ENCODE measurements around the gene MTO1.
"Not testable (repeated sequence)": the region's sequence is repeated elsewhere in the genome, so short reads cannot be mapped to it uniquely, and the experiment has no call there.

MTO1 gene

DNA sequence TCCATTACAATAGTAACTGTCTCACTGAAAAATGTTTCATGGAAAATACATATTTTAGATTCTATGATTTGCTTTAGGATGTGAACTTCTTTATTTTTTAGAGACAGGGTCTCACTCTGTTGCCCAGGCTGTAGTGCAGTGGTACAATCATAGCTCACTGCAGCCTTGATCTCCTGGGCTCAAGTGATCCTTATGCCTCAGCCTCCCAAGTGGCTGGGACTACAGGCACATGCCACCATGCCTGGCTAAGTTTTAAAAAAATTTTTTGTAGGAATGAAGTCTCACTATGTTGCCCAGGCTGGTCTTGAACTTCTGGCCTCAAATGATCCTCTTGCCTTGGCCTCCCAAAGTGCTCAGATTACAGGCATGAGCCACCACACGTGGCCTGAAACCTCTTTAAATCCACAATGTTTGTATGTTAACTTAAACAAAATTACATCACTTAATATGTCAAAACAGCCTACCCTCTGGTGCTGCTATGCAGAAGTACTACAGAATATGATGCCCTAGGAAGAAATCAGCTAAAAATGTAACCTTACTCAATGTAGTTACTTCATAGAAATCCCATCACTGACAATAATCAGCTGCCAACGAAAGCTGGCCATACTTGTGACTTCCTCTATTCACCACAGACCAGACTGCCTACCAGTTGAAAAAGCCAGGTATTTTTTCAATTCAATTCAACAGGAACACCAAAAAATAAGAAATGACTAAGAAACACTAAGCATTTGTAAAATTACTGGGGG, 41.7 kb downstream of the MTO1 start:
- DNase-seq = no peak

DNA sequence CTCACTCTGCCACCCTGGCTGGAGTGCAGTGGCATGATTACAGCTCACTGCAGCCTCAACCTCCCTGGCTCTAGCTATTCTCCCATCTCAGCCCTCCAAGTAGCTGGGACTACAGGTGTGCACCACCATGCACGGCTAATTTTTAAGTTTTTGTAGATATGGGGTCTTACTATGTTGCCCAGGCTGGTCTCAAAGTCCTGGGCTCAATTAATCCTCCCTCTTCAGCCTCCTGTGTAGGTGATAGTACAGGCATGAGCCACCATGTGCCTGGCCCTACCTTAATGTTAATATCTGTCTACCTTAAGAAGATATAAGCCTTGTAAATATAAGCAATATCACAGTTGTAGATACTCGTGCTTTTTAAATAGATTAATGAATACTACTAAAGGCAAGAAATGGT, 42.6 kb downstream of the MTO1 start:
- no peak for DNase-seq

DNA sequence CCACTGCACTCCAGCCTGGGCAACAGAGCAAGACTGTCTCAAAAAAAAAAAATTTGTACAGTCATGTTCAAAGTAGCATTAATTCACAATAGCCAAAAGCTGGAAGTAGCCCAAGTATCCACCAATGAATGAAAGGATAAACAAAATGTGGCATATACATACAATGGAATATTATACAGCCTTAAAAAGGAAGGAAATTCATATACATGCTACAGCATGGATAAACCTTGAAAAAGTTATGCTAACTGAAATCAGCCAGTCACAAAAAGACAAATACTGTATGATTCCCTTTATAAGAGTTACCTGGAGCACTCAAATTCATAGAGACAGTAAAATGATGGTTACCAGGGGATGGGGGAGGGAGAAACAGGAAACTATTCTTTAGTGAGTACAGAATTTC, 43.6 kb downstream of the MTO1 start:
- DNase-seq = no peak

- DNase-seq = not testable (repeated sequence)
Measured at GRCh38 chr6:73505705-73506104, 44.2 kb downstream of the MTO1 start.

DNA sequence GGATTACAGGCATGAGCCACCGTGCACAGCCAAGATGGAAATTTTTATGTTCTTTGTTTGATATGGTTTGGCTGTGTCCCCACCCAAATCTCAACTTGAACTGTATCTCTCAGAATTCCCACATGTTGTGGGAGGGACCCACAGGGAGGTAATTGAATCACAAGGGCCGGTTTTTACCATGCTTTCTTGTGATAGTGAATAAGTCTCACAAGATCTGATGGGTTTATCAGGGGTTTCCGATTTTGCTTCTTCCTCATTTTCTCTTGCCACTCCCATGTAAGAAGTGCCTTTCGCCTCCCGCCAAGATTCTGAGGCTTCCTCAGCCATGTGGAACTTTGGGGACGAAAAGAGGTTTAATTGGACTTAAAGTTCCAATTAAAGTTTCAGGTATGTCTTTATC, 44.7 kb downstream of the MTO1 start:
- DNase-seq = no peak

GRCh38 chr6:73508776-73509175, 47.2 kb downstream of the MTO1 start:
- DNase-seq = no peak

GRCh38 chr6:73509851-73510250, 48.3 kb downstream of the MTO1 start:
- DNase-seq = no peak

DNA sequence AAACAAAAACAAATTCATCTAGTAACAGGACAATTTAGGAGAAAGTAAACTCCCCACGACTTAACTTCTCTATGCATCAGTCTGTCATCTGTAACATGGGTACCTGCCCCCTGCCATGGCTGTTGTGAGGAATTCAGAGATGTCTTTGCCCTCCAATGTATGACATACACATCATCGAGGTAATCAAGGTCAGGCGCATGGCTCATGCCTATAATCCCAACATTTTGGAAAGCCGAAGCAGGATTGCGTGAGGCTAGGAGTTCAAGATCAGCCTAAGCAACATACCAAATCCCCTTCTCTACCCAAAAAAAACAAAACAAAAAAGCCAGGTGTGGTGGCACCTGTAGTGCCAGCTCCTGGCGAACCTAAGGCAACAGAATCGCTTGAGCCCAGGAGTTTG, 50.3 kb downstream of the MTO1 start:
- DNase-seq = no peak

DNA sequence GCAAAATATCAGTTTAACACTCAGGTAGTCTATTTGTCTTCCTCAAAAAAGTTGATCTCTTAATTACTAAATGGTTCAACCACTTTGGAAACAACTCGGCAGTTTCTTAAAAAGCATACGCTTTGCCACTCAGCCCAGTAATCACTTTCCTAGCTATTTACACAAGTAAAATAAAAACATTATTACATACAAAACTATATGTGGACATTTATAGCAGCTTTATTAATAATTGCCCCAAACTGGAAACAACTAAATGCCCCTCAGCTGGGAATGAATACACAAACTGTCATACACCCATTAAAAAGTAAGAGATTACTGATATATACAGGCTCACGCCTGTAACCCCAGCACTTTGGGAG, 51.9 kb downstream of the MTO1 start:
- DNase-seq = no peak

- DNase-seq = no peak
Measured at GRCh38 chr6:73514746-73515110, 53.2 kb downstream of the MTO1 start.

- DNase-seq = no peak
Measured at GRCh38 chr6:73515204-73515655, 53.7 kb downstream of the MTO1 start.

GRCh38 chr6:73516514-73517489, 55.3 kb downstream of the MTO1 start:
- DNase-seq = no peak

GRCh38 chr6:73518100-73518981, 56.8 kb downstream of the MTO1 start:
- not testable (repeated sequence) for DNase-seq

DNA sequence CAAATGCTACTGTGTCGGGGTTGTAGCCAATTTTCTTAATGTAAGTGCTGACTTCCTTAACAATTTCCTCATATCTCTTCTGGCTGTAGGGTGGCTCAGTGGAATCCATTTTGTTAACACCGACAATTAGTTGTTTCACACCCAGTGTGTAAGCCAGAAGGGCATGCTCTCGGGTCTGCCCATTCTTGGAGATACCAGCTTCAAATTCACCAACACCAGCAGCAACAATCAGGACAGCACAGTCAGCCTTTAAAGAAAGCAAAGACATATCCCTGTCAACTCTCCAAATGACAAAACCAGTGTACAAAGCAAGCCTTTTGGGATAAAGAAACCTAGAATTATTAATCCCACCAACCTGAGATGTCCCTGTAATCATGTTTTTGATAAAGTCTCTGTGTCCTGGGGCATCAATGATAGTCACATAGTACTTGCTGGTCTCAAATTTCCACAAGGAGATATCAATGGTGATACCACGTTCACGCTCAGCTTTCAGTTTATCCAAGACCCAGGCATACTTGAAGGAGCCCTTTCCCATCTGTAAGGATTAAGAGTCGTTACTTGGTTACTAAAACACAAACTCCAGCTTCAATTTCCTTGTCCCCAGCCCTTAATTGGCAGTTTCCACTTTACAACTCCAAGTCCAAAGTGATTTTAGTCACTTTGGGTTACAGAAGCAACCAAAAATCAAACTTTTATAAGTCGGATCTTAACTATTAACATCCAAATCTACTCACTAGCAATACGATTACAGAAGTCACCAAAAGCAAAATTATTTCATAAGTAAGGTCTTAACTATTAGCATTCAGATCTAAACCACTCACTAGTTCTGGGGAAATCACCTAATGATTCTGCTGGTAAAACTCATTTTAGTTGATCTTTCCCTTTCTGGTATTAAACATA, 57.7 kb downstream of the MTO1 start:
- DNase-seq = not testable (repeated sequence)

- peak in 48 of 56 donors; percentile 5 to 75 (median 50) for DNase-seq
Measured at GRCh38 chr6:73519926-73520687, 58.6 kb downstream of the MTO1 start.

DNA sequence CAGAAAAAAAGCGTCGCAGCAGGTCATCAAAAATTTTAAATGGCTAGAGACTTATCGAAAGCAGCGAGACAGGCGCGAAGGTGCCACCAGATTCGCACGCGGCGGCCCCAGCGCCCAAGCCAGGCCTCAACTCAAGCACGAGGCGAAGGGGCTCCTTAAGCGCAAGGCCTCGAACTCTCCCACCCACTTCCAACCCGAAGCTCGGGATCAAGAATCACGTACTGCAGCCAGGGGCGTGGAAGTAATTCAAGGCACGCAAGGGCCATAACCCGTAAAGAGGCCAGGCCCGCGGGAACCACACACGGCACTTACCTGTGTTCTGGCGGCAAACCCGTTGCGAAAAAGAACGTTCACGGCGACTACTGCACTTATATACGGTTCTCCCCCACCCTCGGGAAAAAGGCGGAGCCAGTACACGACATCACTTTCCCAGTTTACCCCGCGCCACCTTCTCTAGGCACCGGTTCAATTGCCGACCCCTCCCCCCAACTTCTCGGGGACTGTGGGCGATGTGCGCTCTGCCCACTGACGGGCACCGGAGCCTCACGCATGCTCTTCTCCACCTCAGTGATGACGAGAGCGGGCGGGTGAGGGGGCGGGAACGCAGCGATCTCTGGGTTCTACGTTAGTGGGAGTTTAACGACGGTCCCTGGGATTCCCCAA, 59.3 kb downstream of the MTO1 start, which contains the start of gene EEF1A1:
Gene EEF1A1 (minus strand): TSS at position 345 of the 663 bp plus-strand sequence. CDS start 1,006 bp downstream, outside the sequence.
- DNase-seq = peak; percentile 83 to 100 (median 99)

GRCh38 chr6:73521351-73521985, 59.9 kb downstream of the MTO1 start:
- DNase-seq = peak in 30 of 56 donors; percentile 53 to 97 (median 84)

GRCh38 chr6:73523434-73524123, 62.0 kb downstream of the MTO1 start:
- peak in 24 of 56 donors; percentile 1 to 34 (median 16) for DNase-seq

All from amygdala (tissue), 56 donors.